HepG2 (cell line): ENCODE measurements around the gene SS18L1. TPM values are rescaled to one million over a fixed set of nuclear protein-coding genes. Genes with fewer than 3 reads are reported as not detected.

Source experiments
- GABPB1 ChIP-seq: IDR thresholded peaks from 2 replicates; pipeline ENCODE4 v1.6.1; 2016; ENCODE audit warnings: mild to moderate bottlenecking, missing genetic modification reagents, moderate library complexity, missing compliant biosample characterization
- HIVEP1 ChIP-seq: sonication (generic); formaldehyde crosslinking; IDR thresholded peaks from 2 replicates; pipeline ENCODE4 v1.4.0; 2020; ENCODE audit warnings: mild to moderate bottlenecking, missing genetic modification reagents
- HNRNPK ChIP-seq: fragments of 200-400 bp; formaldehyde crosslinking; IDR thresholded peaks from 2 replicates; pipeline ENCODE4 v1.6.1; 2018; ENCODE audit warnings: low read length, low read depth, moderate library complexity, mild to moderate bottlenecking; ENCODE audit not compliant: poor library complexity, severe bottlenecking
- HNRNPLL ChIP-seq: fragments of 200-400 bp; formaldehyde crosslinking; IDR thresholded peaks from 2 replicates; pipeline ENCODE4 v1.6.1; 2017; ENCODE audit warnings: mild to moderate bottlenecking, low read depth, low read length; ENCODE audit not compliant: poor library complexity, severe bottlenecking
- MAZ ChIP-seq, 2 experiments: sonication (generic) in 1 of 2; formaldehyde crosslinking in 1 of 2; IDR thresholded peaks; 2 replicates each; pipeline versions ENCODE4 v1.5.0 to v1.6.1; 2012 to 2020; ENCODE audit warnings: low read depth in 2 of 2, mild to moderate bottlenecking in 2 of 2, borderline replicate concordance in 1 of 2, improper control_type of control experiment in 1 of 2, low read length in 1 of 2, missing genetic modification reagents in 1 of 2, moderate library complexity in 1 of 2
- MYC ChIP-seq: sonication (generic); formaldehyde crosslinking; IDR thresholded peaks from 2 replicates; pipeline ENCODE4 v1.9.0; 2021; ENCODE audit warnings: missing genetic modification reagents, borderline replicate concordance
- SALL1 ChIP-seq: sonication (generic); formaldehyde crosslinking; IDR thresholded peaks from 2 replicates; pipeline ENCODE4 v1.8.0; 2022; ENCODE audit warnings: mild to moderate bottlenecking, missing genetic modification reagents
- SKI ChIP-seq: fragments of 450-650 bp; IDR thresholded peaks from one replicate; pipeline ENCODE4 v1.6.1; 2018; ENCODE audit warnings: mild to moderate bottlenecking; ENCODE audit not compliant: partially characterized antibody
- SRSF1 ChIP-seq: fragments of 200-400 bp; formaldehyde crosslinking; optimal IDR thresholded peaks from 2 replicates; pipeline ENCODE3; 2017; ENCODE audit warnings: mild to moderate bottlenecking, low read depth, low read length, moderate library complexity
- ZMAT3 ChIP-seq: sonication (generic); formaldehyde crosslinking; conservative IDR thresholded peaks from 2 replicates; pipeline ENCODE4 v1.7.0; 2021; ENCODE audit warnings: missing genetic modification reagents
- ZNF225 ChIP-seq: sonication (generic); formaldehyde crosslinking; IDR thresholded peaks from 2 replicates; pipeline ENCODE4 v1.4.0; 2020; ENCODE audit warnings: mild to moderate bottlenecking, missing genetic modification reagents
- ZNF326 ChIP-seq: sonication (generic); formaldehyde crosslinking; IDR thresholded peaks from 2 replicates; pipeline ENCODE4 v1.4.0; 2020; ENCODE audit warnings: missing genetic modification reagents, borderline replicate concordance
- ZNF333 ChIP-seq: sonication (generic); formaldehyde crosslinking; IDR thresholded peaks from 2 replicates; pipeline ENCODE4 v1.4.0; 2020; ENCODE audit warnings: mild to moderate bottlenecking, missing genetic modification reagents, borderline replicate concordance
- ZNF451 ChIP-seq: sonication (generic); formaldehyde crosslinking; IDR thresholded peaks from 2 replicates; pipeline ENCODE4 v1.5.0; 2020; ENCODE audit warnings: mild to moderate bottlenecking, missing genetic modification reagents
- ZNF567 ChIP-seq: sonication (generic); formaldehyde crosslinking; IDR thresholded peaks from 2 replicates; pipeline ENCODE4 v1.8.1; 2023; ENCODE audit warnings: mild to moderate bottlenecking, missing genetic modification reagents, borderline replicate concordance
- ZNF574 ChIP-seq: sonication (generic); formaldehyde crosslinking; IDR thresholded peaks from 2 replicates; pipeline ENCODE4 v1.4.0; 2020; ENCODE audit warnings: missing genetic modification reagents
- ZNF800 ChIP-seq: sonication (generic); formaldehyde crosslinking; IDR thresholded peaks from 2 replicates; pipeline ENCODE4 v1.4.0; 2020; ENCODE audit warnings: missing genetic modification reagents
- polyA plus RNA-seq, 8 experiments: library from polyadenylated mRNA; depleted of rRNA in 3 of 8; stranded (reverse) in 7 of 8; unstranded in 1 of 8; fragments of >200 nt; fragmentation: Illumina TruSeq in 4 of 8; extraction: Trizol in 4 of 8; gene quantifications; 2 replicates each; pipeline versions ENCODE4 v1.2.1 to v1.2.3, GENCODE V29; 2011 to 2016; ENCODE audit warnings: low read depth in 4 of 8, missing spikeins in 1 of 8, mixed read lengths in 1 of 8; ENCODE audit not compliant: insufficient read depth in 1 of 8
- total RNA-seq, 5 experiments: library from RNA; depleted of rRNA; stranded (reverse); fragments of >200 nt; fragmentation: Illumina TruSeq; extraction: Trizol; gene quantifications; 2 replicates each; pipeline ENCODE4 v1.2.3, GENCODE V29; 2016; ENCODE audit warnings: low read depth in 1 of 5
- TF ChIP-seq, protein P1 (sequence below): sonication (generic); formaldehyde crosslinking; IDR thresholded peaks from 2 replicates; pipeline ENCODE4 v1.5.0; 2020; ENCODE audit warnings: mild to moderate bottlenecking, missing genetic modification reagents

Gene SS18L1
- total and polyA plus RNA-seq, 2 of the 13 experiments (the other 11 are each of a cell fraction or from before 2014, with no cell fraction given) = 17.8 to 27.6 TPM

DNA sequence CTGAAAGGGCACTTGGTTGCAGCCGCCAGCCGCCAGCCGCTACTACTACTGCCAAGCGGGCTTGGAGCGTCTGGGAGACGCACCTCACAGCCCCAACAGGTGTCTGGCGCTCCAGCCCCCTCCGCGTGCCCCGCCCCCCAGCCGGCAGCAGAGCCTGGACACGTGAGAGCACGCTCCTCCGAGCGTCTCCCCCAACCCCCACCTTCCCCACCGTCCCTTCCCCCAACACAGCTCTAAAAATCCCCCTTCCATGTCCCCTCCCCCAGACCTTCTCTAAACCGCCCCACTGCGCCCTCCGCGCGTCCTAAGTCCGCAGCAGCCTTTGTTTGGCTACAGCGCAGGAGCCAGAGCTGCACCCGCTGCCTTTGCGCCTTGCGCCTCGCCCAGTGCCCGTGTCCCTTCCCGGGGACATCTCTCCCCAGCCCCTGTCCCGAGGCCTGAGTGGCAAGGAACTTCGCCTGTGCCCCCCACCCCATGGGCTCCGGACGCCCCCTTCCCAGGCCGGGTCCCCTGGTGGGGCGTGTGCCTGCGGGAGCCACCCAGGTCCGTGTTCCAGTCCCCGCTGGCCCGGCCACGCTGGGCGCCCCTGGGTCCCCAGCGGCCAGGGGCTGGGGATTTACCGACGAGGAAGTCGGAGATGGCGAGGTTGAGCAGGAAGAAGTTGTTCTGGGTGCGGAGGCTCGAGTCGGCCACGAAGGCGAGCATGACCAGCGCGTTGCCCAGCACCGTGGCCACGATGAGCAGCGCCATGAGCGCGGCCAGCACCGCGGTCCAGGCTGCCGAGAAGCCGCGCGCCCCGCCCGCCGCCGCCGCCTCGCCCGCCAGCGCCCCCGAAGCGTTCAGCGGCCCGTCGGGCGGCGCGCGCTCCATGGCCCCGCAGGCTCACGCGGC, 75.8 kb downstream of the SS18L1 start (continued):
- 0 out of 2 replicates have a peak, but pooled peaks have one; percentile 30 for TF ChIP-seq HIVEP1 (CRISPR knock-in tag)
- TF ChIP-seq ZNF225 (CRISPR knock-in tag) = 0 out of 2 replicates have a peak, but pooled peaks have one; percentile 38
- TF ChIP-seq SKI = no peak
- 0 out of 2 replicates have a peak, but pooled peaks have one; percentile 43 for TF ChIP-seq ZNF333 (CRISPR knock-in tag)
- peak; percentile 99 for TF ChIP-seq ZNF800 (CRISPR knock-in tag)
- 0 out of 2 replicates have a peak, but pooled peaks have one; percentile 60 for TF ChIP-seq ZNF567 (CRISPR knock-in tag)
- TF ChIP-seq ZNF326 (CRISPR knock-in tag) = no peak
- peak; percentile 87 for TF ChIP-seq HNRNPK
- peak; percentile 28; the same call in 1 of the 2 replicates for TF ChIP-seq GABPB1
- TF ChIP-seq ZNF574 (CRISPR knock-in tag) = no peak
- 0 out of 2 replicates have a peak, but pooled peaks have one; percentile 25 for TF ChIP-seq MYC (CRISPR knock-in tag)
- TF ChIP-seq ZMAT3 = no peak
- TF ChIP-seq HNRNPLL = peak; percentile 54
- TF ChIP-seq SALL1 (CRISPR knock-in tag) = peak; percentile 8; the same call in 1 of the 2 replicates
- TF ChIP-seq, protein P1, sequence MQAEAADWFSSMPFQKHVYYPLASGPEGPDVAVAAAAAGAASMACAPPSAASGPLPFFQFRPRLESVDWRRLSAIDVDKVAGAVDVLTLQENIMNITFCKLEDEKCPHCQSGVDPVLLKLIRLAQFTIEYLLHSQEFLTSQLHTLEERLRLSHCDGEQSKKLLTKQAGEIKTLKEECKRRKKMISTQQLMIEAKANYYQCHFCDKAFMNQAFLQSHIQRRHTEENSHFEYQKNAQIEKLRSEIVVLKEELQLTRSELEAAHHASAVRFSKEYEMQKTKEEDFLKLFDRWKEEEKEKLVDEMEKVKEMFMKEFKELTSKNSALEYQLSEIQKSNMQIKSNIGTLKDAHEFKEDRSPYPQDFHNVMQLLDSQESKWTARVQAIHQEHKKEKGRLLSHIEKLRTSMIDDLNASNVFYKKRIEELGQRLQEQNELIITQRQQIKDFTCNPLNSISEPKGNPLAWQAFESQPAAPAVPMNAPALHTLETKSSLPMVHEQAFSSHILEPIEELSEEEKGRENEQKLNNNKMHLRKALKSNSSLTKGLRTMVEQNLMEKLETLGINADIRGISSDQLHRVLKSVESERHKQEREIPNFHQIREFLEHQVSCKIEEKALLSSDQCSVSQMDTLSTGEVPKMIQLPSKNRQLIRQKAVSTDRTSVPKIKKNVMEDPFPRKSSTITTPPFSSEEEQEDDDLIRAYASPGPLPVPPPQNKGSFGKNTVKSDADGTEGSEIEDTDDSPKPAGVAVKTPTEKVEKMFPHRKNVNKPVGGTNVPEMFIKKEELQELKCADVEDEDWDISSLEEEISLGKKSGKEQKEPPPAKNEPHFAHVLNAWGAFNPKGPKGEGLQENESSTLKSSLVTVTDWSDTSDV = 0 out of 2 replicates have a peak, but pooled peaks have one; percentile 62
- TF ChIP-seq SRSF1 = peak; percentile 37
- TF ChIP-seq ZNF451 (CRISPR knock-in tag) = 0 out of 2 replicates have a peak, but pooled peaks have one; percentile 11
- TF ChIP-seq MAZ (IDR thresholded peaks at IDR 0.05; ENCODE audit: borderline replicate concordance, low read depth, low read length) = no peak
- TF ChIP-seq MAZ (CRISPR knock-in tag; IDR thresholded peaks at IDR 0.05; ENCODE audit: low read depth) = peak; percentile 0; the same call in 1 of the 2 replicates
